GM23338 (cell line): ENCODE data around the gene APOL3. TPM values are rescaled to one million over a fixed set of nuclear protein-coding genes. Genes with fewer than 3 reads are reported as not detected.

ENCODE experiments used
- ATAC-seq: fragments of 200-7000 bp; cut with Tn5 transposase; 3 replicates; pipeline ENCODE4 v1.9.1; 2020
- DNase-seq: peaks from one replicate; pipeline ENCODE4 v3.0.0-alpha.2; 2015; ENCODE audit warnings: low spot score
- H2AFZ ChIP-seq: fragments of 200-600 bp; sonication (generic); 2 replicates; pipeline ENCODE4 v1.8.0; 2016; ENCODE audit warnings: antibody characterized with exemption, mild to moderate bottlenecking, moderate library complexity
- H3F3A ChIP-seq: fragments of 200-600 bp; sonication (generic); replicated peaks from 2 replicates; pipeline ENCODE4 v1.8.0; 2017; ENCODE audit warnings: antibody characterized with exemption, mixed run types, low read depth
- H3K27ac ChIP-seq: fragments of 200-600 bp; sonication (generic); 2 replicates; pipeline ENCODE4 v1.6.1; 2016; ENCODE audit warnings: low read depth
- H3K27me3 ChIP-seq: fragments of 200-600 bp; sonication (generic); 2 replicates; pipeline ENCODE4 v1.8.0; 2016; ENCODE audit warnings: mild to moderate bottlenecking, mixed run types, moderate library complexity; ENCODE audit not compliant: insufficient read depth
- H3K36me3 ChIP-seq: fragments of 200-600 bp; sonication (generic); 2 replicates; pipeline ENCODE4 v1.8.0; 2016; ENCODE audit warnings: mild to moderate bottlenecking; ENCODE audit not compliant: insufficient read depth
- H3K4me1 ChIP-seq: fragments of 200-600 bp; sonication (generic); 2 replicates; pipeline ENCODE4 v1.8.0; 2016; ENCODE audit warnings: mild to moderate bottlenecking, moderate library complexity; ENCODE audit not compliant: insufficient read depth
- H3K4me2 ChIP-seq: fragments of 200-600 bp; sonication (generic); 2 replicates; pipeline ENCODE4 v1.7.1; 2017; ENCODE audit warnings: mixed run types
- H3K4me3 ChIP-seq: fragments of 200-600 bp; sonication (generic); 2 replicates; pipeline ENCODE4 v1.6.1; 2016; ENCODE audit warnings: mixed run types
- H3K79me2 ChIP-seq: fragments of 200-600 bp; sonication (generic); replicated peaks from 2 replicates; pipeline ENCODE4 v1.8.0; 2017; ENCODE audit warnings: mild to moderate bottlenecking; ENCODE audit not compliant: insufficient read depth
- H3K9me2 ChIP-seq: fragments of 200-600 bp; sonication (generic); 2 replicates; pipeline ENCODE4 v1.8.0; 2017; ENCODE audit not compliant: insufficient read depth
- H4K20me1 ChIP-seq: fragments of 200-600 bp; sonication (generic); replicated peaks from 2 replicates; pipeline ENCODE4 v1.8.0; 2017; ENCODE audit warnings: mild to moderate bottlenecking; ENCODE audit not compliant: insufficient read depth
- H3K27ac Mint-ChIP-seq: 2 replicates; pipeline ENCODE4 v1.8.0; 2020; ENCODE audit warnings: inconsistent platforms, mild to moderate bottlenecking, moderate library complexity, mixed read lengths
- H3K27me3 Mint-ChIP-seq: 3 replicates; pipeline ENCODE4 v1.8.0; 2022; ENCODE audit warnings: low read depth, mild to moderate bottlenecking, moderate library complexity, mixed read lengths, inconsistent platforms; ENCODE audit not compliant: insufficient read depth, poor library complexity
- H3K36me3 Mint-ChIP-seq: 3 replicates; pipeline ENCODE4 v1.8.0; 2021; ENCODE audit warnings: low read depth, mild to moderate bottlenecking, inconsistent platforms, moderate library complexity, mixed read lengths
- H3K4me1 Mint-ChIP-seq: 3 replicates; pipeline ENCODE4 v1.8.0; 2020; ENCODE audit warnings: mild to moderate bottlenecking, inconsistent platforms, mixed read lengths
- H3K4me3 Mint-ChIP-seq: 3 replicates; pipeline ENCODE4 v1.8.0; 2021; ENCODE audit warnings: moderate library complexity, mild to moderate bottlenecking, inconsistent platforms, mixed read lengths
- H3K9me3 Mint-ChIP-seq: 3 replicates; pipeline ENCODE4 v1.8.0; 2020; ENCODE audit warnings: moderate library complexity, mild to moderate bottlenecking, inconsistent platforms, mixed read lengths
- CTCF ChIP-seq, 2 experiments: fragments of 200-600 bp in 1 of 2; sonication (generic) in 1 of 2; conservative IDR thresholded peaks; 2 replicates each; pipeline versions ENCODE4 v1.5.1 to v1.6.1; 2016 to 2017; ENCODE audit warnings: antibody characterized with exemption in 2 of 2, low read depth in 2 of 2, mild to moderate bottlenecking in 2 of 2, moderate library complexity in 1 of 2
- ZNF114 ChIP-seq: fragments of 250-450 bp; sonication (Bioruptor Pico); IDR thresholded peaks from 2 replicates; pipeline ENCODE4 v1.5.0; 2020; ENCODE audit warnings: mild to moderate bottlenecking, moderate library complexity
- ZNF462 ChIP-seq: fragments of 250-450 bp; sonication (Bioruptor Pico); IDR thresholded peaks from 2 replicates; pipeline ENCODE4 v1.5.0; 2020; ENCODE audit warnings: mild to moderate bottlenecking, moderate library complexity
- long read RNA-seq: library from polyadenylated mRNA; unstranded; transcript quantifications from one replicate; pipeline ENCODE4 v2.0.0, GENCODE V29; 2020; ENCODE audit not compliant: unreplicated experiment
- polyA plus RNA-seq: library from polyadenylated mRNA; unstranded; fragments of >200 nt; fragmentation: Nextera tagmentation; extraction: Ambion mirVana; gene quantifications from 2 replicates; pipeline ENCODE4 v1.2.1, GENCODE V29; 2016
- total RNA-seq: library from RNA; depleted of rRNA; stranded (reverse); fragments of >200 nt; shearing (Covaris generic); gene quantifications from 2 replicates; pipeline ENCODE4 v1.2.3, GENCODE V29; 2014; rRNA removed

Gene APOL3
- total RNA-seq (not detected in 2 replicates), polyA plus RNA-seq (not detected in 2 replicates)
- long read RNA-seq = 0 reads

GRCh38 chr22:36160499-36160942 lies at the start of gene APOL3:
APOL3 (minus strand) TSS chr22:36160755; CDS start chr22:36149055, 11,700 bp downstream.
- no peak within 1 kb of the TSS for H3K27ac ChIP-seq
- no peaks in the 10 kb centered on the region for H3K9me2 ChIP-seq
- H3K4me2 ChIP-seq = no peak within 1 kb of the TSS
- no peaks in the 10 kb centered on the region for H3K9me3 Mint-ChIP-seq
- peaks cover 28% of the 10 kb centered on the region for H3K4me1 Mint-ChIP-seq
- H3K4me1 ChIP-seq = peaks cover 17% of the 10 kb centered on the region; the same call in 1 of the 2 replicates
- H3K27me3 Mint-ChIP-seq = peaks cover 6% of the 10 kb centered on the region
- ATAC-seq (no peak), DNase-seq (no peak)
- H4K20me1 ChIP-seq = no peaks in the 10 kb centered on the region
- no peak within 1 kb of the TSS for H3K4me3 ChIP-seq
- H3K27ac Mint-ChIP-seq = no peak within 1 kb of the TSS
- no peak for TF ChIP-seq CTCF (conservative IDR thresholded peaks at IDR 0.05; ENCODE audit: low read depth in 2 of 2)
- no peak for TF ChIP-seq ZNF462 (CRISPR knock-in tag)
- H3K36me3 Mint-ChIP-seq = no peaks in the 10 kb centered on the region
- H3K27me3 ChIP-seq = no peaks in the 10 kb centered on the region
- H3K79me2 ChIP-seq = no peaks in the 10 kb centered on the region
- H3F3A ChIP-seq = no peaks in the 10 kb centered on the region
- no peak within 1 kb of the TSS; the same call in 1 of the 2 replicates for H2AFZ ChIP-seq
- H3K4me3 Mint-ChIP-seq = no peak within 1 kb of the TSS
- no peaks in the 10 kb centered on the region for H3K36me3 ChIP-seq

GRCh38 chr22:36210224-36210623 lies 49.7 kb upstream of the APOL3 start:
- 0 out of 3 replicates have a peak, but pooled peaks cover 3% of the 10 kb centered on the region for H3K36me3 Mint-ChIP-seq
- ATAC-seq = no peak
- TF ChIP-seq ZNF462 (CRISPR knock-in tag) = no peak
- TF ChIP-seq ZNF114 = no peak

More at GRCh38 chr22:36210224-36210623, 49.7 kb upstream of the APOL3 start:
- no peaks in the 10 kb centered on the region for H3K36me3 ChIP-seq
- no peak overlapping the region for H3K4me3 ChIP-seq
- no peak overlapping the region for H3K4me3 Mint-ChIP-seq
- peaks cover 18% of the 10 kb centered on the region for H3K9me3 Mint-ChIP-seq
- no peak overlapping the region for H3K27ac ChIP-seq
- no peaks in the 10 kb centered on the region for H3K4me1 ChIP-seq
- no peak for DNase-seq
- H3F3A ChIP-seq = no peaks in the 10 kb centered on the region
- H3K4me1 Mint-ChIP-seq = 0 out of 3 replicates have a peak, but pooled peaks cover 3% of the 10 kb centered on the region
- H3K9me2 ChIP-seq = no peaks in the 10 kb centered on the region
- H3K27me3 Mint-ChIP-seq = peaks cover 4% of the 10 kb centered on the region
- no peak overlapping the region for H3K4me2 ChIP-seq
- H3K27ac Mint-ChIP-seq = no peak overlapping the region
- no peaks in the 10 kb centered on the region for H4K20me1 ChIP-seq
- H3K27me3 ChIP-seq = no peaks in the 10 kb centered on the region
- H2AFZ ChIP-seq = no peak overlapping the region
- H3K79me2 ChIP-seq = no peaks in the 10 kb centered on the region
